Activated naive CD4-positive, alpha-beta T cell treated with anti-CD3 and anti-CD28 coated beads for 36 hours (primary cell): ENCODE results near the gene KCNIP2. TPM values are rescaled to one million over a fixed set of nuclear protein-coding genes. Genes with fewer than 3 reads are reported as not detected.
"Not testable (repeated sequence)": the region's sequence is repeated elsewhere in the genome, so short reads cannot be mapped to it uniquely, and the experiment has no call there.

Experiments used
- CTCF ChIA-PET: fragments of 350-600 bp; sonication (Branson Sonifier 250); formaldehyde crosslinking; loops from one replicate; lab custom pipeline; 2021; ENCODE audit warnings: antibody characterized with exemption; lab: Charles Lee
- DNase-seq: peaks from one replicate; pipeline ENCODE4 v3.0.0-alpha.2; 2020
- H3K27ac Mint-ChIP-seq: one replicate; pipeline ENCODE4 v1.8.0; 2021; ENCODE audit warnings: mild to moderate bottlenecking, mixed read lengths
- H3K27me3 Mint-ChIP-seq: one replicate; pipeline ENCODE4 v1.8.0; 2021; ENCODE audit warnings: low read depth, mixed read lengths
- H3K36me3 Mint-ChIP-seq: one replicate; pipeline ENCODE4 v1.8.0; 2021; ENCODE audit warnings: low read depth, mixed read lengths
- H3K4me1 Mint-ChIP-seq: one replicate; pipeline ENCODE4 v1.8.0; 2021; ENCODE audit warnings: low read depth, mixed read lengths
- H3K4me3 Mint-ChIP-seq: one replicate; pipeline ENCODE4 v1.8.0; 2021; ENCODE audit warnings: mild to moderate bottlenecking, moderate library complexity, mixed read lengths
- H3K9me3 Mint-ChIP-seq: one replicate; pipeline ENCODE4 v1.8.0; 2021; ENCODE audit warnings: mixed read lengths
- intact Hi-C: fragments of 100-400 bp; cut with micrococcal nuclease; formaldehyde crosslinking; loops from one replicate; pipeline ENCODE4 v1.15.1; 2023
- total RNA-seq, 2 experiments: library from RNA; stranded (reverse); gene quantifications; one replicate each; pipeline ENCODE4 v1.2.3, GENCODE V29; 2021

KCNIP2 gene
- total RNA-seq, 2 experiments from 2014 or later, result 0.69 to 0.79 TPM

DNA sequence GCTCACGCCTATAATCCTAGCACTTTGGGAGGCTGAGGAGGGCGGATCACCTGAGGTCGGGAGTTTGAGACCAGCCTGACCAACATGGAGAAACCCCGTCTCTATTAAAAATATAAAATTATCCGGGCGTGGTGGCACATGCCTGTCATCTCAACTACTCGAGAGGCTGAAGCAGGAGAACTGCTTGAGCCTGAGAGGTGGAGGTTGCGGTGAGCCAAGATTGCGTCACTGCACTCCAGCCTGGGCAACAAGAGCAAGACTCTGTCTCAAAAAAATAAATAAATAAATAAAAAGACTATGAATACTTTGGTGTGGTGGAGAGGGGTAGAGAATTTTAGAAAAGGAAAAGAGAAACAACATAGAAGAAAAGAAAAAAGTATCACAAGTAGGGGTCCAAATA, 54.4 kb downstream of the KCNIP2 start:
- H3K4me3 Mint-ChIP-seq, DNase-seq, H3K27me3 Mint-ChIP-seq, intact Hi-C loops, H3K9me3 Mint-ChIP-seq, H3K27ac Mint-ChIP-seq, CTCF ChIA-PET: not testable (repeated sequence)
- H3K36me3 Mint-ChIP-seq, result peaks cover 31% of the 10 kb centered on the region
- H3K4me1 Mint-ChIP-seq, result peaks cover 14% of the 10 kb centered on the region

- no peaks in the 10 kb centered on the region for H3K9me3 Mint-ChIP-seq
- H3K36me3 Mint-ChIP-seq, result peaks cover 31% of the 10 kb centered on the region
- H3K27ac Mint-ChIP-seq, result peak overlapping the region; percentile 51
- H3K27me3 Mint-ChIP-seq, result no peaks in the 10 kb centered on the region
- intact Hi-C loops, result no loop called here
- H3K4me3 Mint-ChIP-seq, result no peak overlapping the region
- peaks cover 39% of the 10 kb centered on the region for H3K4me1 Mint-ChIP-seq
- CTCF ChIA-PET, result interaction anchor here (1.6 kb wide), 1 partner anchor 55 kb away, joined by 5 read pairs; no protein-coding TSS in a partner anchor
- no peak for DNase-seq
Observed at GRCh38 chr10:101785801-101786200, 57.8 kb downstream of the KCNIP2 start.

- peaks cover 48% of the 10 kb centered on the region for H3K4me1 Mint-ChIP-seq
Observed at GRCh38 chr10:101784558-101784957, 59.0 kb downstream of the KCNIP2 start.

GRCh38 chr10:101783736-101784118, 59.9 kb downstream of the KCNIP2 start:
- intact Hi-C loops, result loop anchor here (1.0 to 5.0 kb wide), 5 partner anchors 35 to 431 kb away; partner anchors contain the start of genes BTRC, FBXW4, HPS6 and OGA
- peaks cover 5% of the 10 kb centered on the region for H3K27me3 Mint-ChIP-seq
- DNase-seq, result no peak
- H3K9me3 Mint-ChIP-seq, result no peaks in the 10 kb centered on the region
- peaks cover 36% of the 10 kb centered on the region for H3K36me3 Mint-ChIP-seq
- peak overlapping the region; percentile 100 for H3K4me3 Mint-ChIP-seq
- peaks cover 56% of the 10 kb centered on the region for H3K4me1 Mint-ChIP-seq
- CTCF ChIA-PET, result interaction anchor here (1.0 to 5.1 kb wide), 8 partner anchors 12 to 227 kb away, joined by 3 to 91 read pairs (median 4); no protein-coding TSS in a partner anchor
- peak overlapping the region; percentile 97 for H3K27ac Mint-ChIP-seq

More at GRCh38 chr10:101784558-101784957, 59.0 kb downstream of the KCNIP2 start:
- Mint-ChIP-seq H3K27me3 (no peaks in the 10 kb centered on the region), H3K27ac (peak overlapping the region; percentile 97), H3K4me3 (peak overlapping the region; percentile 100), H3K36me3 (peaks cover 33% of the 10 kb centered on the region), H3K9me3 (no peaks in the 10 kb centered on the region)
- CTCF ChIA-PET, result interaction anchor here (0.5 to 5.1 kb wide), 9 partner anchors 17 to 570 kb away, joined by 3 to 91 read pairs (median 5); no protein-coding TSS in a partner anchor
- DNase-seq, result no peak
- intact Hi-C loops, result loop anchor here (5.0 kb wide), 1 partner anchor 432 kb away; the partner anchor contains the start of gene BTRC

GRCh38 chr10:101782811-101783735, 60.5 kb downstream of the KCNIP2 start, which contains the start of gene NPM3:
NPM3 (minus strand) TSS chr10:101783446; CDS start chr10:101783390, 56 bp downstream.
- Mint-ChIP-seq H3K9me3 (no peaks in the 10 kb centered on the region), H3K27ac (peak within 1 kb of the TSS; percentile 97), H3K36me3 (peaks cover 37% of the 10 kb centered on the region), H3K4me3 (peak within 1 kb of the TSS; percentile 100), H3K4me1 (peaks cover 57% of the 10 kb centered on the region), H3K27me3 (peaks cover 9% of the 10 kb centered on the region)
- intact Hi-C loops, result loop anchor here (1.0 to 5.0 kb wide), 5 partner anchors 35 to 431 kb away; partner anchors contain the start of genes BTRC, FBXW4, HPS6 and OGA
- CTCF ChIA-PET, result interaction anchor here (0.6 to 5.1 kb wide), 14 partner anchors 10 to 590 kb away, joined by 3 to 91 read pairs (median 3); no protein-coding TSS in a partner anchor
- DNase-seq, result peak; percentile 94

GRCh38 chr10:101781984-101782810, 61.4 kb downstream of the KCNIP2 start:
- Mint-ChIP-seq H3K4me1 (peaks cover 55% of the 10 kb centered on the region), H3K27ac (peak overlapping the region; percentile 58), H3K9me3 (no peaks in the 10 kb centered on the region), H3K27me3 (peaks cover 17% of the 10 kb centered on the region), H3K4me3 (peak overlapping the region; percentile 100), H3K36me3 (peaks cover 41% of the 10 kb centered on the region)
- no peak for DNase-seq
- CTCF ChIA-PET, result interaction anchor here (0.6 to 5.1 kb wide), 25 partner anchors 9 to 640 kb away, joined by 3 to 91 read pairs (median 4); partner anchors contain the start of genes DPCD, OGA and POLL
- intact Hi-C loops, result loop anchor here (1.0 to 5.0 kb wide), 9 partner anchors 79 to 567 kb away; partner anchors contain the start of genes BTRC, DPCD, FBXW4 and HPS6

GRCh38 chr10:101781655-101781983, 62.0 kb downstream of the KCNIP2 start:
- H3K27me3 Mint-ChIP-seq, result peaks cover 23% of the 10 kb centered on the region
- H3K4me3 Mint-ChIP-seq, result peak overlapping the region; percentile 100
- no peaks in the 10 kb centered on the region for H3K9me3 Mint-ChIP-seq
- no peak for DNase-seq
- CTCF ChIA-PET, result interaction anchor here (0.6 to 5.1 kb wide), 38 partner anchors 9 to 639 kb away, joined by 3 to 91 read pairs (median 4); partner anchors contain the start of genes DPCD, OGA and POLL
- peaks cover 38% of the 10 kb centered on the region for H3K36me3 Mint-ChIP-seq
- intact Hi-C loops, result loop anchor here (1.0 to 5.0 kb wide), 6 partner anchors 79 to 567 kb away; partner anchors contain the start of genes BTRC, DPCD and POLL
- H3K4me1 Mint-ChIP-seq, result peaks cover 54% of the 10 kb centered on the region
- H3K27ac Mint-ChIP-seq, result no peak overlapping the region

- Mint-ChIP-seq H3K27ac (no peak overlapping the region), H3K4me3 (peak overlapping the region; percentile 100), H3K4me1 (peaks cover 54% of the 10 kb centered on the region), H3K27me3 (peaks cover 25% of the 10 kb centered on the region), H3K36me3 (peaks cover 38% of the 10 kb centered on the region), H3K9me3 (no peaks in the 10 kb centered on the region)
- CTCF ChIA-PET, result interaction anchor here (0.6 to 5.1 kb wide), 39 partner anchors 9 to 714 kb away, joined by 3 to 91 read pairs (median 4); partner anchors contain the start of genes DPCD, OGA and POLL
- intact Hi-C loops, result loop anchor here (1.0 to 5.0 kb wide), 6 partner anchors 78 to 566 kb away; partner anchors contain the start of genes BTRC, DPCD and POLL
- DNase-seq, result peak; percentile 81
Observed at GRCh38 chr10:101780818-101781654, 62.6 kb downstream of the KCNIP2 start.

DNA sequence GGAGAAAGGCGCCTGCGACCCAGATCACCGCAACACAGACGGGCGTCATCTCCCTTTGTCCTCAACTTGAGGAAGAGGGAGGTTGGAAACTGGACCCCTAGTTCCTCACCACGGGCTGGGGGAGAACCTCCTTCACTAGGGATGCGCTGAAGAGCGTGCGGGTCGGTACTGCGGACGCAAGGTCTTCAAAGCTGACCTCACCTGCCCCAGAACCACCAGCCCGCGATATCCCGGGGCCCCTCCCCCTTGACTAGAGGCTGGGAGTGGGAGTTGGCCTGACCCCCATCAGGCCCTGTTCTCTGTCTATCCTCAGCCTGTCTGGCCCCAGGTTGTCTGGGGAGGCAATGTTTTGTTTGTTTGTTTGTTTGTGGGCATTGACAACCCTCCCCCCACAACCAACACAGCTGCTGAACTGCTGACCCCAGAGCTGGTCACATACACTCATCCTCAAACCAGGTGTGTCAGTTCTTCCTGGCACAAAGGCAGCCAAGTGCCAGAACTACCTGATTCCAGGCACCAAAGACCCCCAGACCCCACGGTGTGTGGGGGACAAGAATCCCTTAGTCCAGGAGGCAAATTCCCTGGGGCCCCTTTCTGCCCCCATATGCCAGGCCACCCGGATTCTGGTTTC, 63.3 kb downstream of the KCNIP2 start:
- Mint-ChIP-seq H3K36me3 (peaks cover 35% of the 10 kb centered on the region), H3K27ac (no peak overlapping the region), H3K27me3 (peaks cover 26% of the 10 kb centered on the region), H3K9me3 (no peaks in the 10 kb centered on the region), H3K4me3 (peak overlapping the region; percentile 65), H3K4me1 (peaks cover 52% of the 10 kb centered on the region)
- intact Hi-C loops, result loop anchor here (2.0 to 5.0 kb wide), 3 partner anchors 78 to 566 kb away; partner anchors contain the start of gene BTRC
- DNase-seq, result no peak
- CTCF ChIA-PET, result interaction anchor here (0.7 to 5.1 kb wide), 12 partner anchors 8 to 713 kb away, joined by 3 to 91 read pairs (median 6); no protein-coding TSS in a partner anchor

DNA sequence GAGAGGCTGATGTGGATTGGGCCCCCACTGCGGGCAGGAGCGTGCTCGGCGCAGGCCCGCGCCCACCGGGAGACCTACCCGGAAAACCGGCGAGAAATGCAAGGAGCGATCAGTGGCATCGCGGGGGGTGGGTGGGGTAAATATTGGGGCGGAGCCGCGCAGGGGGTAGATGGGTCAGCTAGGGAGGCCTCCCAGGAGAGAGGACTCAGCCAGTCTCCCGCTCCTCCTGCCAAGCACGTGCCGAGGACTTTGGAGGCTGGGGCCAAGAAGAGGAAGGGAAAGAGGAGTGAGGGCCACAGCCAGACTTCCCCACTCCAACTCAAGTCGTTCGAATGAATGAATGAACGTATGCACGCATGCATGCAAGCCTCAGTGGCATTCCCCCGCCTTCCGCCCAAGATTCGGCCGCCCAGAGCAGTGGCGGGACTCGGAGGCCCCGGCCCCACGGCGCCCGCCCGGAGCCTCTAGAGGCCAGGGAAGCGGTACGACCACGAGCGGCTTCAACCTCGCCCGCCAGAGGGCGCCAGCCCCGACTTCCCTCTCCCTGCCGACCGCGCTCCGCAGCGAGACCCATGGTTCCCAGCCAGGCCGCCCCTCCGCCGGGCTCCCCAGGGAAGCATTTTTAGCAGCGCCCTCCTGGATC, 63.9 kb downstream of the KCNIP2 start:
- H3K9me3 Mint-ChIP-seq, result no peaks in the 10 kb centered on the region
- H3K4me3 Mint-ChIP-seq, result peak overlapping the region; percentile 65
- intact Hi-C loops, result loop anchor here (2.0 to 5.0 kb wide), 4 partner anchors 77 to 565 kb away; partner anchors contain the start of gene BTRC
- CTCF ChIA-PET, result interaction anchor here (0.7 to 5.1 kb wide), 5 partner anchors 86 to 279 kb away, joined by 3 to 91 read pairs (median 4); no protein-coding TSS in a partner anchor
- peaks cover 51% of the 10 kb centered on the region for H3K4me1 Mint-ChIP-seq
- peak; percentile 90 for DNase-seq
- H3K36me3 Mint-ChIP-seq, result peaks cover 35% of the 10 kb centered on the region
- H3K27me3 Mint-ChIP-seq, result peaks cover 33% of the 10 kb centered on the region
- no peak overlapping the region for H3K27ac Mint-ChIP-seq
